HepG2 (cell line): ENCODE results near the gene PAPSS2. TPM values are rescaled to one million over a fixed set of nuclear protein-coding genes. Genes with fewer than 3 reads are reported as not detected.

Experiments used
- AGO2 ChIP-seq: fragments of 200-400 bp; formaldehyde crosslinking; optimal IDR thresholded peaks from 2 replicates; pipeline ENCODE3; 2017; ENCODE audit warnings: mild to moderate bottlenecking, low read depth, low read length, moderate library complexity
- ERF ChIP-seq: IDR thresholded peaks from 2 replicates; pipeline ENCODE4 v1.6.1; 2018; ENCODE audit warnings: missing biosample characterization, missing genetic modification reagents
- GATA4 ChIP-seq: sonication (generic); IDR thresholded peaks from 2 replicates; pipeline ENCODE4 v1.6.1; 2016; ENCODE audit warnings: antibody characterized with exemption, low read depth, borderline replicate concordance
- ISL2 ChIP-seq: sonication (generic); formaldehyde crosslinking; IDR thresholded peaks from 2 replicates; pipeline ENCODE4 v1.5.0; 2020; ENCODE audit warnings: missing genetic modification reagents
- MTA3 ChIP-seq: sonication (generic); formaldehyde crosslinking; IDR thresholded peaks from 2 replicates; pipeline ENCODE4 v1.4.0; 2020; ENCODE audit warnings: missing genetic modification reagents
- MXD4 ChIP-seq: IDR thresholded peaks from 2 replicates; pipeline ENCODE4 v1.6.1; 2016; ENCODE audit warnings: mild to moderate bottlenecking, missing biosample characterization, missing genetic modification reagents
- SATB2 ChIP-seq: sonication (generic); formaldehyde crosslinking; IDR thresholded peaks from 2 replicates; pipeline ENCODE4 v1.5.0; 2020; ENCODE audit warnings: missing genetic modification reagents
- SETDB1 ChIP-seq: sonication (generic); formaldehyde crosslinking; IDR thresholded peaks from 2 replicates; pipeline ENCODE4 v1.5.1; 2020; ENCODE audit warnings: missing genetic modification reagents, mild to moderate bottlenecking, borderline replicate concordance
- SOX6 ChIP-seq, 2 experiments: fragments of 450-650 bp in 1 of 2; sonication (generic) in 1 of 2; formaldehyde crosslinking in 1 of 2; IDR thresholded peaks; 2 replicates each; pipeline versions ENCODE4 v1.4.0 to v1.6.1; 2017 to 2020; ENCODE audit warnings: antibody characterized with exemption in 1 of 2, mild to moderate bottlenecking in 1 of 2, missing genetic modification reagents in 1 of 2
- ZNF263 ChIP-seq: sonication (generic); formaldehyde crosslinking; IDR thresholded peaks from 2 replicates; pipeline ENCODE4 v1.4.0; 2020; ENCODE audit warnings: missing genetic modification reagents
- ZNF317 ChIP-seq: sonication (generic); formaldehyde crosslinking; IDR thresholded peaks from 2 replicates; pipeline ENCODE4 v1.5.0; 2020; ENCODE audit warnings: mild to moderate bottlenecking, missing genetic modification reagents
- ZNF644 ChIP-seq: IDR thresholded peaks from 2 replicates; pipeline ENCODE4 v1.6.1; 2016; ENCODE audit warnings: low read depth
- ZNF709 ChIP-seq: sonication (generic); formaldehyde crosslinking; IDR thresholded peaks from 2 replicates; pipeline ENCODE4 v1.5.0; 2020; ENCODE audit warnings: mild to moderate bottlenecking, missing genetic modification reagents
- ZNF761 ChIP-seq: sonication (generic); formaldehyde crosslinking; conservative IDR thresholded peaks from 2 replicates; pipeline ENCODE4 v1.4.0; 2020; ENCODE audit warnings: mild to moderate bottlenecking, missing genetic modification reagents
- polyA plus RNA-seq, 8 experiments: library from polyadenylated mRNA; depleted of rRNA in 3 of 8; stranded (reverse) in 7 of 8; unstranded in 1 of 8; fragments of >200 nt; fragmentation: Illumina TruSeq in 4 of 8; extraction: Trizol in 4 of 8; gene quantifications; 2 replicates each; pipeline versions ENCODE4 v1.2.1 to v1.2.3, GENCODE V29; 2011 to 2016; ENCODE audit warnings: low read depth in 4 of 8, missing spikeins in 1 of 8, mixed read lengths in 1 of 8; ENCODE audit not compliant: insufficient read depth in 1 of 8
- total RNA-seq, 5 experiments: library from RNA; depleted of rRNA; stranded (reverse); fragments of >200 nt; fragmentation: Illumina TruSeq; extraction: Trizol; gene quantifications; 2 replicates each; pipeline ENCODE4 v1.2.3, GENCODE V29; 2016; ENCODE audit warnings: low read depth in 1 of 5
- TF ChIP-seq, protein P1 (sequence below): sonication (generic); formaldehyde crosslinking; IDR thresholded peaks from 2 replicates; pipeline ENCODE4 v1.4.0; 2020; ENCODE audit warnings: missing genetic modification reagents, borderline replicate concordance
- TF ChIP-seq, protein P2 (sequence below): sonication (generic); formaldehyde crosslinking; conservative IDR thresholded peaks from 2 replicates; pipeline ENCODE4 v1.4.0; 2020; ENCODE audit warnings: missing genetic modification reagents
- TF ChIP-seq, protein P3 (sequence below): sonication (generic); formaldehyde crosslinking; conservative IDR thresholded peaks from 2 replicates; pipeline ENCODE4 v1.4.0; 2020; ENCODE audit warnings: missing genetic modification reagents
- TF ChIP-seq, protein P4 (sequence below): sonication (generic); formaldehyde crosslinking; IDR thresholded peaks from 2 replicates; pipeline ENCODE4 v1.4.0; 2020; ENCODE audit warnings: missing genetic modification reagents, borderline replicate concordance

The PAPSS2 gene
- total and polyA plus RNA-seq, 2 of the 13 experiments (the other 11 are each of a cell fraction or from before 2014, with no cell fraction given), result 0.11 to 0.12 TPM

DNA sequence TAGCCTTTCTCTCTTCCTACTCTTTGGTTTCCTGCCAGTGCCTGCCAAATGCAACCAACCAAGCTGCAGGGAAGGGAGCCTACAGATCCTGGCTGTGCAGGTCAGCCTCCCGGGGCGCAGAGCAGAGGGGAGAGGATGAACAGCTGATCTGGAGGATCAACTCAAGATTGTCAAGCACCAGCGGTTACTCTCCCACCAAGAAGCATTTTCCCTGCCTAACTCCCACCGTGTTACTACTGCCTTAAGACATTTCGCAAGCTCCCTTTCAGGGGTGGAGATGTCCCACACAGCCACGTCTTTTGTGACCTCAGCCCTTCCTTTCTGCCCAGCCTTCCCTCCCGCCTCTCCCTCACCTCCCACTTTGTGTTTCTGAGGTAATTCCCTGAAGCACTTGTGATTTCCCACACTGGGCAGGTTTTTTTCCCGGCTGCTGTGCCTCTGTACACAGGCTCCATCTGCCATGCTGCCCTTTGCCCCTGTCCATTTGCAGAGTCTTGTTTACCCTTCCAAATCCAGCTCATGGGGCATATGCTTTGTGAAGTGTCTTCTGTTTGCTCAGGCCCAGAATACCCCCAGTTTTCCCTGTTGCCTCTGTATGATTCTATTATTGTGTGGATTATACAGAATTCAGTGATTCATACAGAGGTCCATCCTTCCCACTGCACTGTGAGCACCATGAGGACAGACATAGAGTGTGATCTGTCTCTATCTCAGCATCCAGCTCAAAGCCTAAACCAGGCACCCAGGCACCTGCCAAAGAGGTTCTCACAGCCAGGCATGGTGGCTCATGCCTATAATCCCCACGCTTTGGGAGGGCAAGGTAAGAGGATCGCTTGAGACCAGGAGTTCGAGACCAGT lies 40.9 kb upstream of the PAPSS2 start (continued):
- TF ChIP-seq ZNF761 (0 out of 2 replicates have a peak, but pooled peaks have one; percentile 59), ZNF317 (CRISPR knock-in tag) (peak; percentile 77; the same call in 1 of the 2 replicates), SOX6 (IDR thresholded peaks at IDR 0.05) (no peak), SOX6 (CRISPR knock-in tag; IDR thresholded peaks at IDR 0.05) (peak; percentile 93), ISL2 (CRISPR knock-in tag) (peak; percentile 93), ZNF644 (peak; percentile 98), GATA4 (peak; percentile 69; the same call in 1 of the 2 replicates), ZNF709 (CRISPR knock-in tag) (no peak), ZNF263 (CRISPR knock-in tag) (no peak), MTA3 (no peak), ERF (CRISPR knock-in tag) (peak; percentile 78; the same call in 1 of the 2 replicates), MXD4 (no peak), SETDB1 (CRISPR knock-in tag) (no peak), SATB2 (no peak), AGO2 (no peak)
- TF ChIP-seq, protein P1, sequence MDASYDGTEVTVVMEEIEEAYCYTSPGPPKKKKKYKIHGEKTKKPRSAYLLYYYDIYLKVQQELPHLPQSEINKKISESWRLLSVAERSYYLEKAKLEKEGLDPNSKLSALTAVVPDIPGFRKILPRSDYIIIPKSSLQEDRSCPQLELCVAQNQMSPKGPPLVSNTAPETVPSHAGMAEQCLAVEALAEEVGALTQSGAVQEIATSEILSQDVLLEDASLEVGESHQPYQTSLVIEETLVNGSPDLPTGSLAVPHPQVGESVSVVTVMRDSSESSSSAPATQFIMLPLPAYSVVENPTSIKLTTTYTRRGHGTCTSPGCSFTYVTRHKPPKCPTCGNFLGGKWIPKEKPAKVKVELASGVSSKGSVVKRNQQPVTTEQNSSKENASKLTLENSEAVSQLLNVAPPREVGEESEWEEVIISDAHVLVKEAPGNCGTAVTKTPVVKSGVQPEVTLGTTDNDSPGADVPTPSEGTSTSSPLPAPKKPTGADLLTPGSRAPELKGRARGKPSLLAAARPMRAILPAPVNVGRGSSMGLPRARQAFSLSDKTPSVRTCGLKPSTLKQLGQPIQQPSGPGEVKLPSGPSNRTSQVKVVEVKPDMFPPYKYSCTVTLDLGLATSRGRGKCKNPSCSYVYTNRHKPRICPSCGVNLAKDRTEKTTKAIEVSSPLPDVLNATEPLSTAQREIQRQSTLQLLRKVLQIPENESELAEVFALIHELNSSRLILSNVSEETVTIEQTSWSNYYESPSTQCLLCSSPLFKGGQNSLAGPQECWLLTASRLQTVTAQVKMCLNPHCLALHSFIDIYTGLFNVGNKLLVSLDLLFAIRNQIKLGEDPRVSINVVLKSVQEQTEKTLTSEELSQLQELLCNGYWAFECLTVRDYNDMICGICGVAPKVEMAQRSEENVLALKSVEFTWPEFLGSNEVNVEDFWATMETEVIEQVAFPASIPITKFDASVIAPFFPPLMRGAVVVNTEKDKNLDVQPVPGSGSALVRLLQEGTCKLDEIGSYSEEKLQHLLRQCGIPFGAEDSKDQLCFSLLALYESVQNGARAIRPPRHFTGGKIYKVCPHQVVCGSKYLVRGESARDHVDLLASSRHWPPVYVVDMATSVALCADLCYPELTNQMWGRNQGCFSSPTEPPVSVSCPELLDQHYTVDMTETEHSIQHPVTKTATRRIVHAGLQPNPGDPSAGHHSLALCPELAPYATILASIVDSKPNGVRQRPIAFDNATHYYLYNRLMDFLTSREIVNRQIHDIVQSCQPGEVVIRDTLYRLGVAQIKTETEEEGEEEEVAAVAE (CRISPR knock-in tag), result no peak
- TF ChIP-seq, protein P2, sequence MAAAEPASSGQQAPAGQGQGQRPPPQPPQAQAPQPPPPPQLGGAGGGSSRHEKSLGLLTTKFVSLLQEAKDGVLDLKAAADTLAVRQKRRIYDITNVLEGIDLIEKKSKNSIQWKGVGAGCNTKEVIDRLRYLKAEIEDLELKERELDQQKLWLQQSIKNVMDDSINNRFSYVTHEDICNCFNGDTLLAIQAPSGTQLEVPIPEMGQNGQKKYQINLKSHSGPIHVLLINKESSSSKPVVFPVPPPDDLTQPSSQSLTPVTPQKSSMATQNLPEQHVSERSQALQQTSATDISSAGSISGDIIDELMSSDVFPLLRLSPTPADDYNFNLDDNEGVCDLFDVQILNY, result no peak
- TF ChIP-seq, protein P3, sequence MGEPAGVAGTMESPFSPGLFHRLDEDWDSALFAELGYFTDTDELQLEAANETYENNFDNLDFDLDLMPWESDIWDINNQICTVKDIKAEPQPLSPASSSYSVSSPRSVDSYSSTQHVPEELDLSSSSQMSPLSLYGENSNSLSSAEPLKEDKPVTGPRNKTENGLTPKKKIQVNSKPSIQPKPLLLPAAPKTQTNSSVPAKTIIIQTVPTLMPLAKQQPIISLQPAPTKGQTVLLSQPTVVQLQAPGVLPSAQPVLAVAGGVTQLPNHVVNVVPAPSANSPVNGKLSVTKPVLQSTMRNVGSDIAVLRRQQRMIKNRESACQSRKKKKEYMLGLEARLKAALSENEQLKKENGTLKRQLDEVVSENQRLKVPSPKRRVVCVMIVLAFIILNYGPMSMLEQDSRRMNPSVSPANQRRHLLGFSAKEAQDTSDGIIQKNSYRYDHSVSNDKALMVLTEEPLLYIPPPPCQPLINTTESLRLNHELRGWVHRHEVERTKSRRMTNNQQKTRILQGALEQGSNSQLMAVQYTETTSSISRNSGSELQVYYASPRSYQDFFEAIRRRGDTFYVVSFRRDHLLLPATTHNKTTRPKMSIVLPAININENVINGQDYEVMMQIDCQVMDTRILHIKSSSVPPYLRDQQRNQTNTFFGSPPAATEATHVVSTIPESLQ (CRISPR knock-in tag), result no peak
- TF ChIP-seq, protein P4, sequence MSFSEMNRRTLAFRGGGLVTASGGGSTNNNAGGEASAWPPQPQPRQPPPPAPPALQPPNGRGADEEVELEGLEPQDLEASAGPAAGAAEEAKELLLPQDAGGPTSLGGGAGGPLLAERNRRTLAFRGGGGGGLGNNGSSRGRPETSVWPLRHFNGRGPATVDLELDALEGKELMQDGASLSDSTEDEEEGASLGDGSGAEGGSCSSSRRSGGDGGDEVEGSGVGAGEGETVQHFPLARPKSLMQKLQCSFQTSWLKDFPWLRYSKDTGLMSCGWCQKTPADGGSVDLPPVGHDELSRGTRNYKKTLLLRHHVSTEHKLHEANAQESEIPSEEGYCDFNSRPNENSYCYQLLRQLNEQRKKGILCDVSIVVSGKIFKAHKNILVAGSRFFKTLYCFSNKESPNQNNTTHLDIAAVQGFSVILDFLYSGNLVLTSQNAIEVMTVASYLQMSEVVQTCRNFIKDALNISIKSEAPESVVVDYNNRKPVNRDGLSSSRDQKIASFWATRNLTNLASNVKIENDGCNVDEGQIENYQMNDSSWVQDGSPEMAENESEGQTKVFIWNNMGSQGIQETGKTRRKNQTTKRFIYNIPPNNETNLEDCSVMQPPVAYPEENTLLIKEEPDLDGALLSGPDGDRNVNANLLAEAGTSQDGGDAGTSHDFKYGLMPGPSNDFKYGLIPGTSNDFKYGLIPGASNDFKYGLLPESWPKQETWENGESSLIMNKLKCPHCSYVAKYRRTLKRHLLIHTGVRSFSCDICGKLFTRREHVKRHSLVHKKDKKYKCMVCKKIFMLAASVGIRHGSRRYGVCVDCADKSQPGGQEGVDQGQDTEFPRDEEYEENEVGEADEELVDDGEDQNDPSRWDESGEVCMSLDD, result peak; percentile 75; the same call in 1 of the 2 replicates
